Duodenal mucosa (tissue), 2 donors: ENCODE measurements around the gene HACD2.

Experiments
- H3K27ac ChIP-seq: one replicate; pipeline ENCODE4 v1.7.0; 2013; ENCODE audit warnings: low read depth, low read length
- H3K27me3 ChIP-seq, 2 donors: one replicate each; pipeline ENCODE4 v1.7.0; 2013; ENCODE audit warnings: low read length in 2 of 2, control low read depth in 1 of 2; ENCODE audit not compliant: insufficient read depth in 2 of 2, control insufficient read depth in 1 of 2
- H3K36me3 ChIP-seq, 2 donors: one replicate each; pipeline ENCODE4 v1.7.0; 2013; ENCODE audit warnings: low read length in 2 of 2, control low read depth in 1 of 2; ENCODE audit not compliant: insufficient read depth in 2 of 2, control insufficient read depth in 1 of 2
- H3K4me1 ChIP-seq, 2 donors: one replicate each; pipeline ENCODE4 v1.7.0; 2013; ENCODE audit warnings: low read length in 2 of 2, control low read depth in 1 of 2; ENCODE audit not compliant: insufficient read depth in 2 of 2, control insufficient read depth in 1 of 2
- H3K4me3 ChIP-seq, 2 donors: one replicate each; pipeline ENCODE4 v1.7.0; 2013; ENCODE audit warnings: low read length in 2 of 2, low read depth in 1 of 2
- H3K9ac ChIP-seq, 2 donors: one replicate each; pipeline ENCODE4 v1.7.0; 2013; ENCODE audit warnings: low read length in 2 of 2, low read depth in 1 of 2
- H3K9me3 ChIP-seq, 2 donors: one replicate each; pipeline ENCODE4 v1.7.0; 2013; ENCODE audit warnings: low read length in 2 of 2, control low read depth in 1 of 2; ENCODE audit not compliant: control insufficient read depth in 1 of 2

Gene HACD2

GRCh38 chr3:123478314-123478713, 106.5 kb downstream of the HACD2 start:
- Histone ChIP-seq H3K4me1 (no peaks in the 10 kb centered on the region), H3K9ac (no peak overlapping the region), H3K36me3 (no peaks in the 10 kb centered on the region), H3K4me3 (no peak overlapping the region), H3K27ac (no peak overlapping the region), H3K9me3 (no peaks in the 10 kb centered on the region), H3K27me3 (peaks cover 0 to 3% of the 10 kb centered on the region in 2 donors)

DNA sequence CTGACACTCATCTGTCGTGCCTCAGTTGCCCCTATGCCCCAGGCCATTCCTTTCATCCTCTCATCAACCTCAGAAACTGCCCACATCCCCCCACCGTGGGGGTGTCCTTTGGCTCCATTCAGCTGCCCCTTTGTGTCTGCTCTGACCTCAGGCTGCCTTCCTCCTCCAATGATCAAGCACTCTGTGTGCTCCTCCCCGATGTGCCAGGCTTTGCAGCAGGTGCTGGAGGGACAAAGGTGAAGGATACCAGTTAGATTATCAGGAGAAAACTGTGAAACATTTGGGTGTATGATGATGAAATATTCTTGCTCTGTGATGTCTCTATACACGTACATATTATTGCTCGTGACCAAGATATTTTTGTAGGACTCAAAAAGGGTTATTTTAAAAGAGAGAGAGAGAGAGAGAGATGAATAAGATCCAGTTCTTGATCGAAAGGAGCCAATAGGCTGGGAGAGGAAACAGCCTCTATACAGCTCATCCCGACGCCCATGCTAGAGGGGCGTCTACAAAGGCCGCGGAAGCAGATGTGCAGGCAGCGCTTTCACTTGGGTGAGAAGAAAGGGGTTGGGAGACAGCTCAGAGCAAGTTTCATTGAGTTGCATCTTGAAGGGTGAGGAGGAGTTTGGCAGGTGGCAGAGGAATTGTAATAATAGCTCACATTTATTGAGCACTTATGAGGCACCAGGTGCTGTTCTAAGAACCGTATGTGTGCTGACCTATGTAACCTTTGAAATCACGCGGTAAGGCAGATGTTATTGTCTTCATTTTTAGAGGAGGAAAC, 107.7 kb downstream of the HACD2 start:
- Histone ChIP-seq H3K27ac (no peak overlapping the region), H3K9ac (no peak overlapping the region), H3K4me1 (no peaks in the 10 kb centered on the region), H3K36me3 (no peaks in the 10 kb centered on the region), H3K4me3 (no peak overlapping the region), H3K27me3 (peaks cover 0 to 3% of the 10 kb centered on the region in 2 donors), H3K9me3 (no peaks in the 10 kb centered on the region)

GRCh38 chr3:123475786-123476185, 109.1 kb downstream of the HACD2 start:
- H3K4me3 ChIP-seq = no peak overlapping the region
- no peaks in the 10 kb centered on the region for H3K9me3 ChIP-seq

GRCh38 chr3:123471106-123471505, 113.7 kb downstream of the HACD2 start:
- no peaks in the 10 kb centered on the region for H3K9me3 ChIP-seq
- H3K9ac ChIP-seq = no peak overlapping the region
- no peak overlapping the region for H3K4me3 ChIP-seq
- H3K27me3 ChIP-seq = peaks cover 0 to 5% of the 10 kb centered on the region in 2 donors
- H3K4me1 ChIP-seq = no peaks in the 10 kb centered on the region
- H3K27ac ChIP-seq = no peak overlapping the region
- H3K36me3 ChIP-seq = no peaks in the 10 kb centered on the region

More at GRCh38 chr3:123475786-123476185, 109.1 kb downstream of the HACD2 start:
- Histone ChIP-seq H3K27me3 (peaks cover 0 to 3% of the 10 kb centered on the region in 2 donors), H3K27ac (no peak overlapping the region), H3K36me3 (no peaks in the 10 kb centered on the region), H3K4me1 (no peaks in the 10 kb centered on the region), H3K9ac (no peak overlapping the region)

DNA sequence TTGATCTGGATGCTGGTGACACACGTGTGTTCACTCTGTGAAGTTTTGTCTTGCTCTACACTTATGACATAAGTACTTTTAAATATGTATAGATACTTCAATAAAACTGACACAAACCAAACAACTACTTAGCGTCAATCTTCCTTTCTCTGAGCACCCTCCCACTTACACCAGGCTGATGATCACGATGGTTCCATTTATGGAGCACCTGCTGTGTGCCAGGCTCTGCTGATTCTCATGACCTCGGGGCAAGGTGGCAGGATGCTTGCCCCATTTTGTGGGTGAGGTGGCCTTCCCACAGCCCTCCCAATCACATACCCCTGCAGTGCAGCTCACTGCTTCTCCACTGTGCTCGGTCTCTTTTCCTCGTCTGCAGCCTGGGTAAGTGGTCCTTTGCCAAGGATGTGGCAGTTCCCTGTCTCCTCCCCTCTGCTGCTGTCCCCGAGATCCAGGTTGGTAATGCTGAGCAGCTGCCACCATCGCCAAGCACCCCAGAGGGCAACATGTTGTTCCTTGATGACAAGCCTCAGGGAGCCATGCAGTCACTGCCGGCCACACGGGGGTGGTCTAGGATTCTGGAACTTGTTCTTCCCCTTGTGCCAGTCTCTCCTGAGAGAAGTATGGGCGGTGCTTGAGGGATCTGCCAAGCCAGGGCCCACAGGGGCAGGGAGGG, 115.4 kb downstream of the HACD2 start:
- Histone ChIP-seq H3K9me3 (no peaks in the 10 kb centered on the region), H3K9ac (no peak overlapping the region), H3K27ac (no peak overlapping the region), H3K4me3 (no peak overlapping the region), H3K4me1 (no peaks in the 10 kb centered on the region), H3K27me3 (peaks cover 0 to 2% of the 10 kb centered on the region in 2 donors), H3K36me3 (no peaks in the 10 kb centered on the region)

- H3K9me3 ChIP-seq = no peaks in the 10 kb centered on the region
- peaks cover 0 to 2% of the 10 kb centered on the region in 2 donors for H3K27me3 ChIP-seq
- H3K36me3 ChIP-seq = no peaks in the 10 kb centered on the region
- no peak overlapping the region for H3K9ac ChIP-seq
- no peaks in the 10 kb centered on the region for H3K4me1 ChIP-seq
- H3K4me3 ChIP-seq = no peak overlapping the region
- H3K27ac ChIP-seq = no peak overlapping the region
These were observed 117.8 kb downstream of the HACD2 start for GRCh38 chr3:123467046-123467445.

GRCh38 chr3:123464211-123464610, 120.6 kb downstream of the HACD2 start:
- H3K9ac ChIP-seq = no peak overlapping the region
- H3K27me3 ChIP-seq = peaks cover 2 to 5% of the 10 kb centered on the region in 2 donors
- H3K27ac ChIP-seq = no peak overlapping the region
- no peak overlapping the region for H3K4me3 ChIP-seq
- no peaks in the 10 kb centered on the region for H3K36me3 ChIP-seq
- H3K4me1 ChIP-seq = no peaks in the 10 kb centered on the region
- no peaks in the 10 kb centered on the region for H3K9me3 ChIP-seq

DNA sequence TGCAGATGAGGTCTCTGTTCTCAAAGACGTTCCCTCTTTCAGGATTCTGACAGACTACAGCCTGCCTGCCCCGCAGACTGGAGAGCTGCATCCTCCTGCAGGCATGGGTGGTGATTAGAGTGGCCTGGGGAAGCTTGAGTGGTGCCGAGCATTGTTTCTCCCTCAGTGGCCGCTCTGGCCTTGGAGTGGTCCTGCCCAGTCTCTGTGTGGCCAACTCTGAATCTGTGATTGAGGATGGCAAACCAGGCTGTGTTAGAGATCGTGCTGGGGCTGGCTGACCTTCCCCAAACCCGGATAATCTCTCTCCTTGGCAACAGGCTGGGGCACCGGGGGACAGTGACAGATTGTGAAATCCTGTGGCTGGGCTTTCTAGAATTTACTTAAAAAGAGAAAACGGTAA, 125.0 kb downstream of the HACD2 start:
- H3K4me1 ChIP-seq = no peaks in the 10 kb centered on the region

GRCh38 chr3:123458255-123458654, 126.6 kb downstream of the HACD2 start:
- no peak overlapping the region for H3K4me3 ChIP-seq
- no peak overlapping the region for H3K27ac ChIP-seq
- no peaks in the 10 kb centered on the region for H3K36me3 ChIP-seq
- H3K27me3 ChIP-seq = peaks cover 0 to 9% of the 10 kb centered on the region in 2 donors
- no peaks in the 10 kb centered on the region for H3K9me3 ChIP-seq
- H3K9ac ChIP-seq = no peak overlapping the region
- H3K4me1 ChIP-seq = no peaks in the 10 kb centered on the region

More for the DNA sequence above, 125.0 kb downstream of the HACD2 start:
- Histone ChIP-seq H3K27ac (no peak overlapping the region), H3K9ac (no peak overlapping the region), H3K4me3 (no peak overlapping the region), H3K36me3 (no peaks in the 10 kb centered on the region), H3K9me3 (no peaks in the 10 kb centered on the region), H3K27me3 (peaks cover 0 to 9% of the 10 kb centered on the region in 2 donors)

DNA sequence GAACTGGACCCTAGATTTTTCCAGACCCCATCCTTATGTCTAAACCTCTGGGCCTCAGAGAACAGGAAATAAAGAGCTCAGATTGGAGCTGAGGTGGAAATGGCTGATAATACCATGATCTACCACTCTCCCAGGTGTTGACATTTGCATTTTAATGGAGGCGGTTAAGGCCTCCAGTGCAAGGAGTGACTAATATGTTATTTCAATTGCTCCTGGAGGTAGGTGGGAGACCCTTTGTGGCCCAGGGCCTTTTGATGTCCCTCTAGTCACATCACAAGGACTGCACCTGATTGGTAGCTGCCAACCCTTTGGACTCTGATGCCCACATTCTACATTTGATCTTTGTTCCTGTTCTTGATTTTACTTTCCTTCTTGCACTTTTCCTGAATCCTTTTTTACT, 127.0 kb downstream of the HACD2 start:
- H3K9ac ChIP-seq = no peak overlapping the region
- H3K4me3 ChIP-seq = no peak overlapping the region
- H3K27ac ChIP-seq = no peak overlapping the region
- H3K9me3 ChIP-seq = no peaks in the 10 kb centered on the region
- H3K4me1 ChIP-seq = no peaks in the 10 kb centered on the region
- no peaks in the 10 kb centered on the region for H3K36me3 ChIP-seq
- peaks cover 0 to 9% of the 10 kb centered on the region in 2 donors for H3K27me3 ChIP-seq
